Stimulated activated CD8-positive, alpha-beta memory T cell treated with anti-CD3 and anti-CD28 coated beads, Interleukin-4, amount 100 ng/mL, for 48 hours (primary cell): ENCODE data around the gene PLCH2.

ENCODE experiments used
- DNase-seq: peaks from one replicate; pipeline ENCODE4 v3.0.0-alpha.2; 2020

PLCH2 gene

DNA sequence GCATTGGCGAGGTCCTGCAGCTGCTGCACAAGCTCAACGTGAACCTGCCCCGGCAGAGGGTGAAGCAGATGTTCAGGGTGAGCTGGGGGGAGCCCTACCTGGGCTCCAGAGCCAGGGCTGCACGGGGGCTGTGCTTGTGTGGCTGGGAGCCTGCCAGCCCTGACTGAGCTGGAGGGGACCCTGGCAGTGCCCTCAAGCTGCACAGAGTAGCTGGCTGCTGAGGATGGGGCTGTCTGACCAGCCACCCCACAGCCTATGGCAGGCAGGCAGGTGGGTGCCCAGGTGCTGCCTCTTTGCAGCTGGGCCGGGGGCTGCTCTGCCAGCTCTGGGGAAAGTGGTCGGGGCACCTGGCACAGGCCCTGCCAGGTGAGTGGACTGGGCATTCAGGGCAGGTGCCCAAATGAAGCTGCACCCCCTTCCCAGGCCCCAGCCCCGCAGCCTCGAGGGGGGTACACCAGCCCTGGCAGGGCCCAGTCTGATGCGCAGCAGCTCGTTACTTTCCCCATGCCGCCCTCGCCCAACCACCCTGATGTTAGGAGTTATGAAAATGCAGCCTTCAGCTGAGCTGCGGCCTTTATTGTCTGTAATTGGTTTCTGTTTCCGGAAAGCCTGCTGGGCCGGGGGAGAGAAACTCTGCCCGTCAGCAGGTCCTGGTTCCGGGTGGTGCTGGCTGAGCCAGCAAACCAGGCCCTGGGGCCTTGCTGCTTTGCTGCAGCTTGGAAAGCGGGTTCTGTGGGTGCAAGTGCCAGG, 4.3 kb downstream of the PLCH2 start:
- no peak for DNase-seq

DNA sequence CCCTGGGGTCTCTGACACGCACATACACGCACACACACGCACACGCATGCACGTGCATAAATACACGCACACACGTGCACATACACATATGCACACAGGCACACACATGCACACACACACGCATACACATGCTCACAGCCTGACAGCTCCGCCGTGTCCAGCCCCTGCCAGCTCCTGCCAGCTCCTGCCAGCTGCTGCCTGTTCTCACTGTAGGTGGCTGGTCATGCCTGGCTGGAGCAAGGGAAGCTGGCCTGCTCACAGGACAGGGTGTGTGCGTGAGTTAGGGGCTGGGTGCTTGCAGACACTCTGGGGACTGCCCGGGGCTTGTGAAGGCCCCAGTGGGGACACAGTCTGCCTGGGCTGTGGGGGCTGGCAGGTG, 4.9 kb downstream of the PLCH2 start:
- no peak for DNase-seq

- no peak for DNase-seq
These were observed 5.8 kb downstream of the PLCH2 start for GRCh38 chr1:2481885-2482284.

- DNase-seq: no peak
These were observed 6.5 kb downstream of the PLCH2 start for GRCh38 chr1:2482588-2482987.

DNA sequence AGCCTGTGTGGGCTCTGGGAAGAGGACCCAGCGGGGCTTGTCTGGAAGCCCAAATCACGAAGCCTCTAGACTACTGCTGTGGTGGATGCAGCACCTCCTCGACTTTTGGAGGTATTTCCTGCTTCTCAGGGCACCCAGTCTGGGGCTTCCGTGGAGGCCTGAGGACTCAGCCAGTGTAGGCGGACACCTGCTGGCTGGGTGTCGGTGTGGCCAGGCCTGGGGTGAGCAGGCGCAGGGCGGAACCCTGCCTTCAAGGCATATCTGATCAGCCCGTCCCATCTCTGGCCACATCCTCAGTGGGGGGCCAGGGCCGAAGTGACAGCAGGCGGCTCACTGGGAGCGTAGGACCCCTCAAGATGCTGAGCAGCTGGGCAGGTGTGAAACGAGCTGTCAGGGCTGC, 6.9 kb downstream of the PLCH2 start:
- DNase-seq: no peak

DNA sequence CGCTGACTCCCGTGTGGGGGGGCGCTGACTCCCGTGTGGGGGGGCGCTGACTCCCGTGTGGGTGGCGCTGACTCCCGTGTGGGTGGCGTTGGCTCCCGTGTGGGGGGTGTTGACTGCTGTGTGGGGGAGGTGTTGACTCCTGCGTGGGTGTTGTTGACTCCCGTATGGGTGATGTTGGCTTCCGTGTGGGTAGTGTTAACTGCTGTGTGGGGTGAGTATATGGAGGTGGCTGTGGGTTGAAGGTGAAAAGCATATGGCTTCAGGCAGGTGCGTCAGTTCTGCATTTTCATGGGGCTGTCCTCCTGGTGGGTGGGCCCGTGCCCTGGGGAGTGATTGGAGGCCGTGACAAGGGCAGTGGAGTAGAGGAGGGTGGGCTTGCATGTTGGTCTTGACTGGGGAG, 7.9 kb downstream of the PLCH2 start:
- DNase-seq: no peak

- DNase-seq: no peak
These were observed 10.0 kb downstream of the PLCH2 start for GRCh38 chr1:2486041-2486440.

- DNase-seq: no peak
These were observed 10.5 kb downstream of the PLCH2 start for GRCh38 chr1:2486558-2486957.

DNA sequence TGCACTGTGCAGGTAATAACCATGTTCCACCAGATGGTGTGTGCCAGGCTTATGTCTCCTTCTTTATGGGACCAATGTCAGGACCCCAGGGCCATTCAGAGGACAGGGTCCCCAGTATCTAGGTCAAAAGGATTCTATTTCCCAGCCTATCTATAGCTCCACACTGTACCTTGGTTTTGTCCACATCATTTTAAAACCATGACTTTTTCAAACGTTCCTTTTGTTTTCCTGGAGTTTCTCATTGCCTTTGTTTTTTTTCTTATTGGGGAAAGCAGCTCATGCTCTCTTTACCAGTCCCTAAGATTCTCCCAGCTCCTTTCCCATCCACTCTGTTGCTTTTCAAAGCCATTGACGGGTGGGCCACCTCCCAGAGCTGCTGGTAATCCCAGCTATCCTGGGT, 12.6 kb downstream of the PLCH2 start:
- no peak for DNase-seq

- no peak for DNase-seq
These were observed 13.5 kb downstream of the PLCH2 start for GRCh38 chr1:2489615-2490014.

DNA sequence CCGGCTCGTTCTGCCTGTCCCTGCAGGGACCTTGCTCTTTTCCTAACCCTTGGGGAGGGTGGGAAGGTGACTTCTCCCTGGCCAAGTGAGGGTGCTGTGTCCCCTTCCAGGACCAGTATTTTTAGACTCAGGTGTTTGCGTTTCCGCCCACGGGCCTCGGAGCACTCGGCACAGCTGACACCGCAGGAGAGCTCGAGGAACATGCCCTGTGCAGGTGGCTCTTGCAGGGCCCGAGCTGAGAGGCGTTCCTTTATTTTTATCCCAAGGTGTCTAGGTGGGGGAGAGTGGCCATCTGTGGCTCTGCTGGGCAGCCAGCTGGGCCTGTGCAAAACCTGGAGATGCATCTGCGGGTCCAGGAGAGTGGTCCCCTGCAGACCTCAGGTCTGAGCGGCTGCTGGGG, 16.0 kb downstream of the PLCH2 start:
- DNase-seq: no peak

GRCh38 chr1:2493218-2493617, 17.1 kb downstream of the PLCH2 start:
- DNase-seq: no peak

DNA sequence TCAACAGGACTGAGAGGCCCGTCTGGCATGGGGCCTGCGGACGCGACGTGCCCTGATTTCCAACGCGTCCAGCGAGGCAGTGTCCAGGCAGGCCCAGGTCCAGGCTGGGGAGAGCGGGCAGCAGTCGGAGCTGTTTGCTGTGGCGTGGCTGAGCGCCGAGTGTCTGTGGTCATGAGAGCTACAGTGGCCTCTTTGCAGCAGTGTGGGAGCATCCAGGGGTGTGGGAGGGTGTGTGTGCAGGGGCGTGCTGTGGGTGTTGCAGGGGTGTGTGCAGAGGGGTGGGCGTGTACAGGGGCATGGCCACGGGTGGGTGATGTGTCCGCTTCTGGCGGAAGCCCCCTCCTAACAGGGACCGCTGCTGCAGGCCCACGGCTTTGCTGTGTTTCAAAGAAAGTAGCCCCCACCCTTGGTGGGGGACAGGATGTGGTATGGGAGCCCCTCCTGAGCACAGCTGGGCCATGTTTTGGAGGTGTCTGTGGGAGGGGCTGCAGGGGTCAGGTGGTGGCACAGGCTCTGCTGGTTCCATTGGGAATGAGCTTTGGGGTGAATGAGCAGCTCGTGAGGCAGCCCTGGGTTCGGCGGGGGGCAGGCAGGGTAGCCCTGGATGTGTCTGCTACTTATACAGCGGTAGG, 17.7 kb downstream of the PLCH2 start:
- DNase-seq: no peak

DNA sequence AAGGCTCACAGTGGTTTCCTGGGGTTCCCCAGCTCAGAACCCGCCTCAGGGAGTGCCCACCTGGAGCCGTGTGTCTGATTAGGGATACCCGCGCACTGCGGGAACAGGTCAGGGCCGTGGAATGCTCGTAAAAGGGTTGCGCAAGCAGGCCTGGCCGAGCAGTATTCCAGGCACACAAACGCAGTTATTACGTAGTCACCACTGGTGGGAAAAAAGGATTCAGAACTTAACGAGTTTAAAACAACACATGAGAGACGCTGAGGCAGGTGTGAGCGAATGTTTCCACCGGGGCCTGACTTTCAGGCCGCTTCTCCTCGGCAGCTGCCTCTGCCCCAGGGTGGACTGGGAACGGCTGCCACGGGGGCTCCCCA, 18.2 kb downstream of the PLCH2 start:
- no peak for DNase-seq

DNA sequence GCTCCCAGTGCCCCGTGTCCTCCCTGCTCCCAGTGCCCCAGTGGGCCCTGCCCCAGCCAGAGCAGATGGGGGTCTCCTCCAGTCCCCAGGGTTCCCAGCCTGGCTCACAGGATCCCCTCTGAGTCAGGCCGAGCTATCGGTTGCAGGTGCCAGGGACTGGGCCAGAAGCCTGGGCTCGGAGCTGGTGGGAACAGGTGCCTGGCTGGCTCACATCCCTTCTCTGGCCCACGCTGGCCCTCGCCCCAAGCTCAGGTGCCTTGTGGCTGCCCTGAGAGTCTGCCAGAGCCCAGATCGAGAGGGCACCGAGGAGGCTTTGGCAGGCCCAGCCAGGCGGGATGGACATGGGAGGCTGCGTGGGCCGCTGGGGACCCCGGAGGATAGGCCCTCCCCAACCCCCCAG, 18.9 kb downstream of the PLCH2 start:
- DNase-seq: no peak

DNA sequence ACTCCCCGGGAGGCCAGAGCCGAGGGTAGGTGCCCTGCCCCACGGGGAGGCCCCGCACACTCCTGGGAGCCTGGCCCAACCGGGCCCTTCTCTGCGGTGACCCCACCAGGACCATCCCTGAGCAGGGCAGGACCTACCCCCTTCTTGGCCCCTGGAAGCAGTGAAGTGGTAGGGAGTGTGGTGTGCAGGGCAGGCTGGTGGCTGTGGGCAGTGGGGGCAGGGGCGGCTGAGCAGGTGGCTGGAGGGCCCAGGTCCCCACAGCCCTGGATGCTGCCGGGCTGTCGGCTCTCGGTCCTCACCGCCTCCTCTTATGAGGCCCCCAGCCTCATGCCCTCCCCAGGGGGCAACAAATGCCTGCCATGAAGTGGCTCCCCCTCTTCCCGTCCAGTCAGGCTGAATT, 19.5 kb downstream of the PLCH2 start:
- no peak for DNase-seq

DNA sequence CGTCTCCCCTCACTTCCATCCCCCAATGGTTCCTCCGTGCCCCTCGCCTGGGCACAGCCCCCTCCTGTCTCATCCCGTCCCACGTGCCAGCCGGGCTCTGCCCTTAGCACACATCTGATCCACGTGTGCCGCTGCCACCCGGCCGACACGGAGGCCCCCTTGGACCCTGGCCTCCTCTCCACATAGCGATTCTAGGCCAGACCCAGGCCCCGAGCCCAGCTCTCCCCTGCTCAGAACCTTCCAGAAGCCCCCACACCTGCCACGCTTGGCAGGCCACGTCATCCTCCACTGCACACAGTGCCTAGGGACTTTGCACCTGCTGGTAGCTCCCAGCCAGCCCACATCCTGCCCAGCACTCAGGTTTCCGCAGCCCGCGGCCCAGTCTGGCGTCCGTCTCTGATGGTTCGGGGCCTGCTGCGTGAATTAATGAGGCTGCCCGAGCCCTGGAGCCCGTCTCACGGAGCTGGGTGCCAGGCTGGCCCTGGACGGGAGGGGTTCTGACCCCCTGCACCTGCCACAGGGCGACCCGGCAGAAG, 20.1 kb downstream of the PLCH2 start:
- no peak for DNase-seq

DNA sequence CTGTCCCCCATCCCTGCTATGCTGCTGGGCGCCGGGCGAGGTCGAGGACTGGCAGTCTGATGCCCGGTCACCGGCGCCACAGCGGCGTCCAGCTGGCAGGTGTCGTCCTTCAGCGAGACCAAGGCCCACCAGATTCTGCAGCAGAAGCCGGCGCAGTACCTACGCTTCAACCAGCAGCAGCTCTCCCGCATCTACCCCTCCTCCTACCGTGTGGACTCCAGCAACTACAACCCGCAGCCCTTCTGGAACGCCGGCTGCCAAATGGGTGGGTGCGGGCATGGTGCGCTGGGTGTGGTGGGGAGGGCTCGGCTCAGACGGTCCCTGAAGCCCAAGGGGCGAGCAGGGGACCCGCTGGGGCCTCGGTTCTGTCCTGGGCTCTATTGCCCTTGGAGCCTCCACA, 20.7 kb downstream of the PLCH2 start:
- no peak for DNase-seq

- no peak for DNase-seq
These were observed 21.8 kb downstream of the PLCH2 start for GRCh38 chr1:2497891-2498290.

DNA sequence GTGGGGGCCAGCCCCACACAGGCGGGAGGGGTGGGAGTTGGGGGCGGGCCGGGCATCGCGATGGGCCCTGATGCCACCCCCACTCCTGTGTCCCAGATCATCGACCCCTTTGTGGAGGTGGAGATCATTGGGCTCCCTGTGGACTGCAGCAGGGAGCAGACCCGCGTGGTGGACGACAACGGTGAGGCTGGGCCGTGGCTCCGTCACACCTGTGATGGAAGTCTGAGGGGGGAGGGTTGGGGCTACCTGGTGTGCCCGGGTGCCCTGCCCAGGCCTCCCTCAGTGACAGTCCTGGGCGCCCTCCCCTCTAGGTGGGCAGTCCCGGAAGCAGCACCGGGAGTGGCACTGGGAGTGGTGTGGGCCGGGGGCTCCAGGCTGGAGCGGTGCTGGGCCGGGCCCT, 22.6 kb downstream of the PLCH2 start:
- no peak for DNase-seq

DNA sequence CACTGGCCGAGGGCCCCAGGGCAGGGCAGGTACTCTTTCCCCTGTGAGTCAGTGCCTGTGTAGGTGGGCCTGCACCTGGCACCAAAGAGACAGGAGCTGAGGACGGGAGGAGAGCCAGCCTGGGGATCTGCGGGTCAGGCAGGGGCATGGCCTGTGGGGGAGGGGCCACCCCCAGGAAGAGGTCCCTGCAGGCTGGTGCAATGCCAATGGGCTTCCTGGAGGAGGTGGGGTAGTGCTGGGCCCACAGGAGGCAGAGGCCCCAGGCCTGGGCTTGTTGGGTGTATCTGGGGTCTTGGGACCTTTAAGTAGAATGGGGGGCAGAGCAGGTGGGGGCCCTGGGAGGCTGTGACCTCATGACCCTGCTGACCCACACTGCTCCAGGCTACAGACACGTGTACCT, 23.2 kb downstream of the PLCH2 start:
- no peak for DNase-seq

DNA sequence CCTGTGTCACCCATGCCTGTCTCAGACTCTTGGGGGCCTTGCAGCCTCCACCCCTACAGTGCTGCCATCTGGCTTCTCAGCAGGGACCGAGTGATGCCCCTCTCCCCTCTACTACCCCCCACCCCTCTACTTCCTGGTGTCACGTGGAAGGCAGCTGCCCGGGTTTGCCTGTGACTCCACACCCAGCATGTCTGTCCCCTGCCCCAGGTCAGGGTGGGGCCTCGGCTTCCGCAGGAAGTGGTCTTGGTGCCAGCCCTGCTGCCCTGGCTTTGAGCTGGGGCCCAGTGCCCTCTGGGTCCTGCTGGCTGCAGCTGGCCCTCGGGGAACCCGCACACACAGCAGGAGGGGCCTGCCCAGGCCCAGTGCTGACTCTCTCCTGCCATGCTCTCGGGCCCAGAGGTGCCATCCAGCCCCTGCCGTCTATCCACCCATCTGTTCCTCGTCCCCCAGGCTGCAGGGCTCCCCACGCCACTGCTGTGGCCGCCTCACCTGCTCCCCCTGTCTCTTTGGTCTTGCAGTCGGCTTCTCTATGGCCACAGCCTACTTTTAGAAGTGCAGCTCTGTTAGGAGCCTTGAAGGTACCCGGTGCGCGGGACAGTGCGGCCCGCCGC, 24.0 kb downstream of the PLCH2 start:
- DNase-seq: no peak

GRCh38 chr1:2501041-2501819, 25.1 kb downstream of the PLCH2 start:
- DNase-seq: no peak

GRCh38 chr1:2501820-2502119, 25.7 kb downstream of the PLCH2 start:
- DNase-seq: no peak
